ENCODE results near the gene FAM193B. TPM values are rescaled to one million over a fixed set of nuclear protein-coding genes. Genes with fewer than 3 reads are reported as not detected.

FAM193B gene
- total and polyA plus RNA-seq, 2 of the 13 experiments (the other 11 are each of a cell fraction or from before 2014, with no cell fraction given): 21.2 to 40.9 TPM

DNA sequence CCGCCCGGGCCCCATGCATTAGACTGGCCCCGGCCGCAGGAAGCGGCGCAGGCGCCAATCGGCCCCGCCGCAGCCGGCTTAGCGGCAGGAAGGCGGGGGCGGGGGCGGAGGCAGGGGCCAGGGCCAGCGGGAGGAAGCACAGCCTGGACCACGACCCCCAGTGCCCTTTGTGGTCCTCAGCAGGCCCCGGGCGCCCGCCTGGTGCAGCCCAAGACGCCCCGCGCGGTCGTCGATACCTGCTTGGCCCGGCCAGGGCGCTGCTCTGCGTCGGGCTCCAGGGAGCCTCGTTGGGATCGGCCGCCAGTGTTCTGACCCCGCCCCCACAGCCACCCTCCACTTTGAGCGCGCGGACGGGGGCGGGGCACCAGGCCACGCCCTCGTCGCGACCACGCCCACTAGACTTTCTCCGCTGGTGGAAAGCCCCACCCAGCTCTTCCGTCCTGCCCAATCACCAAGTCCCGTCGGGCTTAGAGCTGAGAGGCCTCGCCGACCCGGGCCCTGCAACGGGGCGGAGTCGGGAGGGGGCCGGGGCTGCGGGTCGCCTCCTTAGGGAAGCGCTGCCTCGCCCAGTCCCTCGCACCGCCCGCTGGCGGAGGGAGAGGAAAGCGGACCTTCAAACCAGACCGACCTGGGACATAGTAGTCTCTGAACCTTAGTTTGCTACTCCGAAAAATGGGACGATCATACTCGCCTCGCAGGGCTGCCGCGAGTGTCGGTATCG is 56.9 kb downstream of the FAM193B start, which contains the start of gene PDLIM7 (continued):
- TF ChIP-seq EEA1 (CRISPR knock-in tag; IDR thresholded peaks at IDR 0.05; ENCODE audit: borderline replicate concordance): no peak
- TF ChIP-seq ZFP1 (CRISPR knock-in tag; IDR thresholded peaks at IDR 0.05): no peak
- TF ChIP-seq ZSCAN29 (CRISPR knock-in tag; conservative IDR thresholded peaks at IDR 0.05): no peak
- TF ChIP-seq MAF1 (CRISPR knock-in tag; IDR thresholded peaks at IDR 0.05; ENCODE audit: borderline replicate concordance): 0 out of 2 replicates have a peak, but pooled peaks have one; percentile 50
- 0 out of 2 replicates have a peak, but pooled peaks have one; percentile 30 for TF ChIP-seq ISL2 (CRISPR knock-in tag; IDR thresholded peaks at IDR 0.05)
- no peak for TF ChIP-seq ZFYVE20 (CRISPR knock-in tag; IDR thresholded peaks at IDR 0.05; ENCODE audit: borderline replicate concordance, low read depth)
- no peak for TF ChIP-seq ZNF468 (CRISPR knock-in tag; IDR thresholded peaks at IDR 0.05)
- TF ChIP-seq AKAP8 (CRISPR knock-in tag; IDR thresholded peaks at IDR 0.05): 0 out of 2 replicates have a peak, but pooled peaks have one; percentile 52
- peak; percentile 29 for TF ChIP-seq TEAD3 (CRISPR knock-in tag; optimal IDR thresholded peaks at IDR 0.05; ENCODE audit: borderline replicate concordance)
- TF ChIP-seq, protein P1, sequence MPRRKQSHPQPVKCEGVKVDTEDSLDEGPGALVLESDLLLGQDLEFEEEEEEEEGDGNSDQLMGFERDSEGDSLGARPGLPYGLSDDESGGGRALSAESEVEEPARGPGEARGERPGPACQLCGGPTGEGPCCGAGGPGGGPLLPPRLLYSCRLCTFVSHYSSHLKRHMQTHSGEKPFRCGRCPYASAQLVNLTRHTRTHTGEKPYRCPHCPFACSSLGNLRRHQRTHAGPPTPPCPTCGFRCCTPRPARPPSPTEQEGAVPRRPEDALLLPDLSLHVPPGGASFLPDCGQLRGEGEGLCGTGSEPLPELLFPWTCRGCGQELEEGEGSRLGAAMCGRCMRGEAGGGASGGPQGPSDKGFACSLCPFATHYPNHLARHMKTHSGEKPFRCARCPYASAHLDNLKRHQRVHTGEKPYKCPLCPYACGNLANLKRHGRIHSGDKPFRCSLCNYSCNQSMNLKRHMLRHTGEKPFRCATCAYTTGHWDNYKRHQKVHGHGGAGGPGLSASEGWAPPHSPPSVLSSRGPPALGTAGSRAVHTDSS (CRISPR knock-in tag; conservative IDR thresholded peaks at IDR 0.05): no peak; the same call in 1 of the 2 replicates
- peak; percentile 74 for TF ChIP-seq MED8 (CRISPR knock-in tag; IDR thresholded peaks at IDR 0.05; ENCODE audit: insufficient replicate concordance)
- no peak for TF ChIP-seq BRD4 (CRISPR knock-in tag; IDR thresholded peaks at IDR 0.05)
- TF ChIP-seq TBX2 (CRISPR knock-in tag; IDR thresholded peaks at IDR 0.05; ENCODE audit: borderline replicate concordance): no peak
- TF ChIP-seq, protein P2, sequence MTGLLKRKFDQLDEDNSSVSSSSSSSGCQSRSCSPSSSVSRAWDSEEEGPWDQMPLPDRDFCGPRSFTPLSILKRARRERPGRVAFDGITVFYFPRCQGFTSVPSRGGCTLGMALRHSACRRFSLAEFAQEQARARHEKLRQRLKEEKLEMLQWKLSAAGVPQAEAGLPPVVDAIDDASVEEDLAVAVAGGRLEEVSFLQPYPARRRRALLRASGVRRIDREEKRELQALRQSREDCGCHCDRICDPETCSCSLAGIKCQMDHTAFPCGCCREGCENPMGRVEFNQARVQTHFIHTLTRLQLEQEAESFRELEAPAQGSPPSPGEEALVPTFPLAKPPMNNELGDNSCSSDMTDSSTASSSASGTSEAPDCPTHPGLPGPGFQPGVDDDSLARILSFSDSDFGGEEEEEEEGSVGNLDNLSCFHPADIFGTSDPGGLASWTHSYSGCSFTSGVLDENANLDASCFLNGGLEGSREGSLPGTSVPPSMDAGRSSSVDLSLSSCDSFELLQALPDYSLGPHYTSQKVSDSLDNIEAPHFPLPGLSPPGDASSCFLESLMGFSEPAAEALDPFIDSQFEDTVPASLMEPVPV (CRISPR knock-in tag; IDR thresholded peaks at IDR 0.05): peak; percentile 76
- TF ChIP-seq, protein P3, sequence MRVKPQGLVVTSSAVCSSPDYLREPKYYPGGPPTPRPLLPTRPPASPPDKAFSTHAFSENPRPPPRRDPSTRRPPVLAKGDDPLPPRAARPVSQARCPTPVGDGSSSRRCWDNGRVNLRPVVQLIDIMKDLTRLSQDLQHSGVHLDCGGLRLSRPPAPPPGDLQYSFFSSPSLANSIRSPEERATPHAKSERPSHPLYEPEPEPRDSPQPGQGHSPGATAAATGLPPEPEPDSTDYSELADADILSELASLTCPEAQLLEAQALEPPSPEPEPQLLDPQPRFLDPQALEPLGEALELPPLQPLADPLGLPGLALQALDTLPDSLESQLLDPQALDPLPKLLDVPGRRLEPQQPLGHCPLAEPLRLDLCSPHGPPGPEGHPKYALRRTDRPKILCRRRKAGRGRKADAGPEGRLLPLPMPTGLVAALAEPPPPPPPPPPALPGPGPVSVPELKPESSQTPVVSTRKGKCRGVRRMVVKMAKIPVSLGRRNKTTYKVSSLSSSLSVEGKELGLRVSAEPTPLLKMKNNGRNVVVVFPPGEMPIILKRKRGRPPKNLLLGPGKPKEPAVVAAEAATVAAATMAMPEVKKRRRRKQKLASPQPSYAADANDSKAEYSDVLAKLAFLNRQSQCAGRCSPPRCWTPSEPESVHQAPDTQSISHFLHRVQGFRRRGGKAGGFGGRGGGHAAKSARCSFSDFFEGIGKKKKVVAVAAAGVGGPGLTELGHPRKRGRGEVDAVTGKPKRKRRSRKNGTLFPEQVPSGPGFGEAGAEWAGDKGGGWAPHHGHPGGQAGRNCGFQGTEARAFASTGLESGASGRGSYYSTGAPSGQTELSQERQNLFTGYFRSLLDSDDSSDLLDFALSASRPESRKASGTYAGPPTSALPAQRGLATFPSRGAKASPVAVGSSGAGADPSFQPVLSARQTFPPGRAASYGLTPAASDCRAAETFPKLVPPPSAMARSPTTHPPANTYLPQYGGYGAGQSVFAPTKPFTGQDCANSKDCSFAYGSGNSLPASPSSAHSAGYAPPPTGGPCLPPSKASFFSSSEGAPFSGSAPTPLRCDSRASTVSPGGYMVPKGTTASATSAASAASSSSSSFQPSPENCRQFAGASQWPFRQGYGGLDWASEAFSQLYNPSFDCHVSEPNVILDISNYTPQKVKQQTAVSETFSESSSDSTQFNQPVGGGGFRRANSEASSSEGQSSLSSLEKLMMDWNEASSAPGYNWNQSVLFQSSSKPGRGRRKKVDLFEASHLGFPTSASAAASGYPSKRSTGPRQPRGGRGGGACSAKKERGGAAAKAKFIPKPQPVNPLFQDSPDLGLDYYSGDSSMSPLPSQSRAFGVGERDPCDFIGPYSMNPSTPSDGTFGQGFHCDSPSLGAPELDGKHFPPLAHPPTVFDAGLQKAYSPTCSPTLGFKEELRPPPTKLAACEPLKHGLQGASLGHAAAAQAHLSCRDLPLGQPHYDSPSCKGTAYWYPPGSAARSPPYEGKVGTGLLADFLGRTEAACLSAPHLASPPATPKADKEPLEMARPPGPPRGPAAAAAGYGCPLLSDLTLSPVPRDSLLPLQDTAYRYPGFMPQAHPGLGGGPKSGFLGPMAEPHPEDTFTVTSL (CRISPR knock-in tag; IDR thresholded peaks at IDR 0.05; ENCODE audit: borderline replicate concordance): no peak
- TF ChIP-seq ZNF709 (CRISPR knock-in tag; IDR thresholded peaks at IDR 0.05): peak; percentile 77
- TF ChIP-seq POLR2G (IDR thresholded peaks at IDR 0.05; ENCODE audit: low read depth, low read length): peak; percentile 96
- TF ChIP-seq, protein P4, sequence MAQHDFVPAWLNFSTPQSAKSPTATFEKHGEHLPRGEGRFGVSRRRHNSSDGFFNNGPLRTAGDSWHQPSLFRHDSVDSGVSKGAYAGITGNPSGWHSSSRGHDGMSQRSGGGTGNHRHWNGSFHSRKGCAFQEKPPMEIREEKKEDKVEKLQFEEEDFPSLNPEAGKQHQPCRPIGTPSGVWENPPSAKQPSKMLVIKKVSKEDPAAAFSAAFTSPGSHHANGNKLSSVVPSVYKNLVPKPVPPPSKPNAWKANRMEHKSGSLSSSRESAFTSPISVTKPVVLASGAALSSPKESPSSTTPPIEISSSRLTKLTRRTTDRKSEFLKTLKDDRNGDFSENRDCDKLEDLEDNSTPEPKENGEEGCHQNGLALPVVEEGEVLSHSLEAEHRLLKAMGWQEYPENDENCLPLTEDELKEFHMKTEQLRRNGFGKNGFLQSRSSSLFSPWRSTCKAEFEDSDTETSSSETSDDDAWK (CRISPR knock-in tag; IDR thresholded peaks at IDR 0.05): no peak
- no peak for TF ChIP-seq JUND (CRISPR knock-in tag; IDR thresholded peaks at IDR 0.05)
- peak; percentile 86 for TF ChIP-seq HOXA5 (CRISPR knock-in tag; IDR thresholded peaks at IDR 0.05)
